Ovary (tissue), 10 donors: ENCODE results near the gene MORN4. TPM values are rescaled to one million over a fixed set of nuclear protein-coding genes. Genes with fewer than 3 reads are reported as not detected.

Experiments
- DNase-seq, 5 donors: peaks; one replicate each; pipeline ENCODE4 v3.0.0-alpha.2; 2019 to 2020
- H3K27ac ChIP-seq, 2 donors: fragments of 200-600 bp; one replicate each; pipeline versions ENCODE4 v1.5.1 to v1.8.0; 2019 to 2022
- H3K27me3 ChIP-seq: fragments of 200-600 bp; one replicate; pipeline ENCODE4 v1.8.0; 2022
- H3K36me3 ChIP-seq: fragments of 200-600 bp; sonication (generic); one replicate; pipeline ENCODE4 v1.5.1; 2019
- H3K4me1 ChIP-seq: one replicate; pipeline ENCODE4 v1.8.1; 2013; ENCODE audit warnings: mild to moderate bottlenecking, moderate library complexity; ENCODE audit not compliant: insufficient read depth
- H3K4me3 ChIP-seq: fragments of 200-600 bp; sonication (generic); one replicate; pipeline ENCODE4 v1.5.1; 2017
- H3K9me3 ChIP-seq, 2 donors: fragments of 200-600 bp in 1 of 2; sonication (generic) in 1 of 2; one replicate each; pipeline versions ENCODE4 v1.5.1 to v1.8.1; 2013 to 2019; ENCODE audit warnings: mild to moderate bottlenecking in 1 of 2, moderate library complexity in 1 of 2
- EP300 ChIP-seq: sonication (generic); formaldehyde crosslinking; IDR thresholded peaks from one replicate; pipeline ENCODE4 v1.6.1; 2017; ENCODE audit warnings: antibody characterized with exemption
- POLR2A ChIP-seq: fragments of 450-650 bp; IDR thresholded peaks from one replicate; pipeline ENCODE4 v1.6.1; 2017; ENCODE audit warnings: antibody characterized with exemption, mild to moderate bottlenecking, moderate library complexity
- whole genome bisulfite sequencing, 3 donors: extraction: QIAGEN DNeasy Blood & Tissue Kit in 1 of 3; methylation state at CpG; one replicate each; pipeline versions ENCODE4 v1.1.5 to v1.1.7; 2013 to 2017; 5-methylcytosine and 5-hydroxymethylcytosine counted together
- intact Hi-C, 4 donors: fragments of 100-400 bp; cut with DNase I; formaldehyde crosslinking; loops; one replicate each; pipeline versions ENCODE4 v1.11.0 to v1.15.1; 2022 to 2023
- long read RNA-seq, 3 donors: library from polyadenylated mRNA in 2 of 3; unstranded in 2 of 3; transcript quantifications; one replicate each; pipeline ENCODE4 v2.0.0 and lab custom pipeline, GENCODE V29; 2021 to 2026
- polyA plus RNA-seq, 2 donors: library from polyadenylated mRNA; stranded (reverse); fragments of 200-250 nt in 1 of 2; fragments of 350-450 nt in 1 of 2; fragmentation: Illumina TruSeq in 1 of 2; extraction: RNeasy Lipid Tissue Mini Kit (QIAGEN cat#74804) in 1 of 2; gene quantifications; one replicate each; pipeline ENCODE4 v1.2.3, GENCODE V29; 2013 to 2014
- total RNA-seq, 7 donors: library from RNA; depleted of rRNA in 2 of 7; stranded (reverse); fragments of >200 nt in 2 of 7; fragmentation: NEBNext Ultra II Directional in 3 of 7; extraction: Animal tissue kit (Norgen Biotek cat#: 25700) in 3 of 7; gene quantifications; one replicate each; pipeline versions ENCODE4 v1.1.0 to v1.2.4, GENCODE V29; 2016 to 2023
- TF ChIP-seq, protein P1 (sequence below), 3 donors: fragments of 450-650 bp in 2 of 3; fragments of 200-600 bp in 1 of 3; IDR thresholded peaks; one replicate each; pipeline versions ENCODE4 v1.5.1 to v1.8.0; 2016 to 2022; ENCODE audit warnings: antibody characterized with exemption in 3 of 3, mild to moderate bottlenecking in 1 of 3
- donor health status: DM: no; HTN: no; CAD: no; lungs with moderate emphysema.
- donor health status: DM: no; HTN: no; CAD: no.
- donor health status: Bipolar disorder and iron deficiency.
- donor health status: DM: yes; HTN: yes; CAD: no.
- donor health status: DM: no; HTN: no; CAD: no.
- donor health status: DM: yes; HTN: yes; CAD: no.

The MORN4 gene
- total RNA-seq (10 to 100 TPM in 4 of 7 donors, 1 to 10 TPM in 3; 6.6 to 17.7 (median 12.9) TPM), polyA plus RNA-seq (10 to 100 TPM; 10.9 to 11.5 TPM)
- long read RNA-seq, donor 1, transcript MORN4-201 (5 exons, 2,315 nt): major isoform, 8 of 11 reads
- long read RNA-seq, donor 1, partial matches to known transcripts: 1 of 11 reads
- long read RNA-seq, donor 1, other reads (novel, unspliced or antisense): 2 of 11 reads
- long read RNA-seq, donor 2, partial matches to known transcripts: 0 of 4 reads
- long read RNA-seq, donor 2, other reads (novel, unspliced or antisense): 0 of 4 reads
- long read RNA-seq, donor 3, transcript MORN4-201 (5 exons, 2,315 nt): major isoform, 10 of 23 reads
- long read RNA-seq, donor 3, partial matches to known transcripts: 8 of 23 reads
- long read RNA-seq, donor 3, other reads (novel, unspliced or antisense): 3 of 23 reads

DNA sequence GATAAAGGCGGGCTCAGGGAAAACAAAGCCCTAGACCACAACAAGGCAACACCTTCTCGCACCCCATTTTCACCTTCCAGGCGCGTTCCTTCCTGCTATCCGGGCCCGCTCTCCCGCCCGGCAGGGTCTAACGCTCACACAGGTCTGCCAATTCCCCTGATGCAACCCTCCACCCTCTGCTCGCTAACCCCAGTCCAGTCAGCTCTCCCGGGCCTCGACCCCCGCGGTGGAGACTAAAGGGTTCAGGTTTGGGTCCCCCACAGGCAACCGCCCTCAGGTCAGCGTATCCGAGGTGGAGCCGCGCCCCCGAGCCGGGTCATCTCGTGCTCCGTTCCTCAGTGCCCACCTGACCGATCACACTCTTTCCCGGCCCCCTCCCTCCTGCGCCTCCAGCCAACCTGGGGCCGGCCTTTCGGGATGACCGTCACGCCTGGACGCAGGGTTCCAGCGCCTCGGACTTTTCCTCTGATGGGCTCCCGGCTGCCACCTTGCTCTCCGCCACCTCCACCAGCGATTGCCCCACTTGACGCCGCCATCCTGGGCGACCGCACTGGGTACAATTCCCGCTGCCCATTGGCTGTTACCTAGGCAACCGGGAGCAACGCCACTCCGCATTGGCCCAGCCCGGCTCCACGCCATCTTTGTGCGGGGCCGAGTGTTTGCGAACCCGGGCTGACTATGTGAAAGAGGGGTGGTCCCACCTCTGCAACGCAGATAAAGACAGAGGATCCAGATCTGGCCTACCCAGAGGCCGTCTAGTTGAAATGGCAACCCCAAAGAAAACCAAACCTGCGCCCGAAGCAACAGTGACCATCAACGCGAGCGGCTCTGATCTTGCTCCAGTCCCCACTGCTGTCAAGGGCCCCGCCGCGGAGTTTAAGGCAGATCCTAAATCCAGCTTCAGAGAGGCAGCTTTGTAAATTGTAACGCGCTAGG lies at the start of gene MORN4:
MORN4 (minus strand) TSS at position 552 of the 936 bp plus-strand sequence. CDS start 13,847 bp downstream, outside the sequence.
- DNase-seq: peak; percentile 93 to 96 (median 94)
- peak within 1 kb of the TSS in 1 of 2 donors; percentile 10 for H3K27ac ChIP-seq
- H3K9me3 ChIP-seq: no peaks in the 10 kb centered on the region
- intact Hi-C loops: no loop called here
- H3K4me1 ChIP-seq: peaks cover 2% of the 10 kb centered on the region
- H3K36me3 ChIP-seq: no peaks in the 10 kb centered on the region
- 2 to 4% (median 4%) methylated on average over 55 to 62 of the region's 62 CpGs for WGBS, 3 donors
- no peaks in the 10 kb centered on the region for H3K27me3 ChIP-seq
- H3K4me3 ChIP-seq: peak within 1 kb of the TSS; percentile 67
- TF ChIP-seq, protein P1, sequence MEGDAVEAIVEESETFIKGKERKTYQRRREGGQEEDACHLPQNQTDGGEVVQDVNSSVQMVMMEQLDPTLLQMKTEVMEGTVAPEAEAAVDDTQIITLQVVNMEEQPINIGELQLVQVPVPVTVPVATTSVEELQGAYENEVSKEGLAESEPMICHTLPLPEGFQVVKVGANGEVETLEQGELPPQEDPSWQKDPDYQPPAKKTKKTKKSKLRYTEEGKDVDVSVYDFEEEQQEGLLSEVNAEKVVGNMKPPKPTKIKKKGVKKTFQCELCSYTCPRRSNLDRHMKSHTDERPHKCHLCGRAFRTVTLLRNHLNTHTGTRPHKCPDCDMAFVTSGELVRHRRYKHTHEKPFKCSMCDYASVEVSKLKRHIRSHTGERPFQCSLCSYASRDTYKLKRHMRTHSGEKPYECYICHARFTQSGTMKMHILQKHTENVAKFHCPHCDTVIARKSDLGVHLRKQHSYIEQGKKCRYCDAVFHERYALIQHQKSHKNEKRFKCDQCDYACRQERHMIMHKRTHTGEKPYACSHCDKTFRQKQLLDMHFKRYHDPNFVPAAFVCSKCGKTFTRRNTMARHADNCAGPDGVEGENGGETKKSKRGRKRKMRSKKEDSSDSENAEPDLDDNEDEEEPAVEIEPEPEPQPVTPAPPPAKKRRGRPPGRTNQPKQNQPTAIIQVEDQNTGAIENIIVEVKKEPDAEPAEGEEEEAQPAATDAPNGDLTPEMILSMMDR (IDR thresholded peaks at IDR 0.05): no peak
- TF ChIP-seq POLR2A (no peak), EP300 (no peak)

DNA sequence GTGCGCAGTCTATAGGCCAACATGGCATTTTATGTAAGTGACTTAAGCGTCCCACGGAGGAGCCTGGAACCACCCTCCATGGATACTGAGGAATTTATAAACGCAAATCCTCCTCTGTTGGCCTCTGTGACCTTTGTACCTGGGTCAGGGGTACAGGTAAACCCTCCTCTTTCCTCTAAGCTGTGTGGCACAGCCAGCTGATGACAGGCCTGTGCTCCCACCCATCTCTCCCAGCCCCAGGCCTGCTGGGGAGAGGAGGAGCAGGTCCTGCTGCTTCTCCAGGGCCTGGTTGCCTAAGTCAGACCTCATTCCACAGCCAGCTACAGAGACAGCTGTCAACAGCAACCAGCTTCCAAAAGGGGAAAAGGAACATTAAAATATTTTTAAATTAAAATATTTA lies 48.7 kb upstream of the MORN4 start:
- Histone ChIP-seq H3K27me3 (no peaks in the 10 kb centered on the region), H3K9me3 (no peaks in the 10 kb centered on the region), H3K27ac (no peak overlapping the region), H3K36me3 (no peaks in the 10 kb centered on the region), H3K4me3 (no peak overlapping the region), H3K4me1 (peaks cover 15% of the 10 kb centered on the region)
- no peak for DNase-seq
- WGBS, 3 donors: 82 to 84% (median 82%) methylated on average over 4 of the region's 4 CpGs
- TF ChIP-seq POLR2A (no peak), EP300 (no peak)
- TF ChIP-seq, protein P1 (IDR thresholded peaks at IDR 0.05): no peak
- intact Hi-C loops: no loop called here

DNA sequence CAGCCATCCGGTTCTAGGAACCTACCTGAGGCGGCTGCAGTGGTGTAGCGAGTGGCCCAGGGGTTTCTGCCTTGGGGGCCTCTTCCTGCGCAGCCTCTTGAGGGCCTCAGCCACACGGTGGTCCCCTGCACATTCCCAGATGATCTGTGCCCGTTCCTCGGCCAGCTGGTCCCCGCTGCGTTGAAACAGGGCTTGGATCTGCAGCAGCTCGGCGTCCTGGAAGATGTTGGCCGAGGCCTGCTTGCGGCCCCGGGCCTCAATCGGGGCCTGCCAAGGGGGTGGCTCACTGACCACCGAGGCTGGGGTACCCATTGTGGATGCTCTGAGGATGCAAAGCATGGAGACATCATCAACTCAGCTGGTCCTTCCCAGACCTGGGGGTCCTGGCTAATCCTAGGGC lies 46.3 kb upstream of the MORN4 start:
- no peak overlapping the region for H3K27ac ChIP-seq
- no peaks in the 10 kb centered on the region for H3K36me3 ChIP-seq
- H3K9me3 ChIP-seq: no peaks in the 10 kb centered on the region
- H3K4me1 ChIP-seq: peaks cover 9% of the 10 kb centered on the region
- TF ChIP-seq, protein P1 (IDR thresholded peaks at IDR 0.05): no peak
- no peak for TF ChIP-seq EP300
- no peak for TF ChIP-seq POLR2A
- no peak for DNase-seq
- no peak overlapping the region for H3K4me3 ChIP-seq
- WGBS, 3 donors: 90 to 92% (median 92%) methylated on average over 15 to 16 of the region's 16 CpGs
- no peaks in the 10 kb centered on the region for H3K27me3 ChIP-seq
- intact Hi-C loops: loop anchor here in 1 of 4 donors (10.0 kb wide), 1 partner anchor 55 kb away; the partner anchor contains the start of gene ZFYVE27

DNA sequence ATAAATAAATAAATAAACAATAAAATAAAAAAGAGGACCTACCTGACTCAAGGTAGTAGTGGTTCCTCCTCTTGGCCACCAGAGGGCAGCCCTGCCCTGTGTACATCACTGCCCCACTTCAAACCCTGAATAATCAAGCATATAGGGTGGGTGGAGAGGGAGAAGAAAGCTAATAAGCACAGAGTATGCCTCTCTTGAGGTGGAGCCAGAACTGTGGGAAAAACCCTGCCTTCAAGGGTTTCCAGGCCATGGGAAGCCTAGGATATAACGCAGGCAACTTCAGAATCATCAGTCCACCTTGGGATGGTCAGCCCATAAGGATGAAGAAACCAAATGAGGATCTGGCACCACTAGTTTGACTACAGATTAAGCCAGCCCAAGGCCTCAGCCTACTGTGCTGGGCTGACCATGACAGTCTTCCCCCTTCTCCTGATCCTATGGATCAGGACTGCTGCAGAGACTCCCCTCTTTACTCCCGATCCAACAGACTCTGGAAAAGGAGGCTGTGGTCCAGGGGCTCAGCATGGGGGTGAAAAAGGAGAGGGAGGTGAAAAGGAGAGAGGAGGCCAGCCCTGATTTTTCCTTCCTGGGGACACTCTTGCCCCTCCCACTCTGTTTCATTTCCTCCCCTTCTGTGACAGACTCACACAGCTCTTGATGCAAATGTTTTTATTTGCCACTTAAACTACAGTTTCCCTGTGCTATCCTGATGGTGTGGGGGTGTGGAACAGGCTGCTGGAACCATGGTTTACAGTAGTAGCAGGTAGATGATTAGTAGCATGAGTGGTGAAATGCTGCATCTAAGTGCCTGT lies 43.7 kb upstream of the MORN4 start:
- TF ChIP-seq, protein P1 (IDR thresholded peaks at IDR 0.05): peak; percentile 68 to 88 (median 79)
- TF ChIP-seq POLR2A: no peak
- H3K27me3 ChIP-seq: no peaks in the 10 kb centered on the region
- no peak overlapping the region for H3K4me3 ChIP-seq
- no peaks in the 10 kb centered on the region for H3K9me3 ChIP-seq
- intact Hi-C loops: loop anchor here in 2 of 4 donors (2.0 to 10.0 kb wide), 2 partner anchors 56 to 58 kb away; partner anchors contain the start of gene ZFYVE27 (in 1 of the 2)
- peak in 2 of 5 donors; percentile 23 to 48 for DNase-seq
- H3K27ac ChIP-seq: no peak overlapping the region
- H3K4me1 ChIP-seq: no peaks in the 10 kb centered on the region
- 78 to 94% (median 91%) methylated on average over 2 of the region's 2 CpGs for WGBS, 3 donors
- no peaks in the 10 kb centered on the region for H3K36me3 ChIP-seq
